Gastrocnemius medialis (tissue), 4 donors: ENCODE data around the gene CSNK2A2. TPM values are rescaled to one million over a fixed set of nuclear protein-coding genes. Genes with fewer than 3 reads are reported as not detected.

Source experiments
- ATAC-seq, 2 donors: fragments of 150-250 bp; one replicate each; pipeline ENCODE4 v1.9.1; 2016
- DNase-seq, 2 donors: peaks; one replicate each; pipeline ENCODE4 v3.0.0-alpha.2; 2019
- H3K27ac ChIP-seq, 4 donors: fragments of 200-600 bp; sonication (generic); 1 replicate in 1 of 4; 2 replicates in 3 of 4; pipeline ENCODE4 v1.5.1; 2016 to 2018; ENCODE audit warnings: mild to moderate bottlenecking in 2 of 4, moderate library complexity in 1 of 4
- H3K27me3 ChIP-seq, 3 donors: fragments of 200-600 bp; sonication (generic) in 2 of 3; 1 replicate in 1 of 3; 2 replicates in 2 of 3; pipeline versions ENCODE4 v1.5.1 to v1.6.0; 2016 to 2019; ENCODE audit warnings: mild to moderate bottlenecking in 1 of 3, moderate library complexity in 1 of 3
- H3K36me3 ChIP-seq, 2 donors: fragments of 200-600 bp; sonication (generic) in 1 of 2; one replicate each; pipeline ENCODE4 v1.5.1; 2017 to 2018
- H3K4me1 ChIP-seq, 2 donors: fragments of 200-600 bp; sonication (generic) in 1 of 2; one replicate each; pipeline ENCODE4 v1.5.1; 2016 to 2017; ENCODE audit warnings: mild to moderate bottlenecking in 2 of 2
- H3K4me3 ChIP-seq, 4 donors: fragments of 200-600 bp; sonication (generic) in 3 of 4; 1 replicate in 1 of 4; 2 replicates in 3 of 4; pipeline ENCODE4 v1.5.1; 2016 to 2019; ENCODE audit warnings: mild to moderate bottlenecking in 2 of 4
- H3K9me3 ChIP-seq, 3 donors: fragments of 200-600 bp; sonication (generic) in 2 of 3; 1 replicate in 1 of 3; 2 replicates in 2 of 3; pipeline ENCODE4 v1.5.1; 2016 to 2019
- CTCF ChIP-seq, 5 experiments: fragments of 450-650 bp in 3 of 5; fragments of 200-600 bp in 2 of 5; sonication (generic) in 2 of 5; IDR thresholded peaks in 4 of 5; conservative IDR thresholded peaks in 1 of 5; 1 replicate in 4 of 5; 2 replicates in 1 of 5; pipeline ENCODE4 v1.5.1; 2016 to 2019; ENCODE audit warnings: antibody characterized with exemption in 5 of 5, mild to moderate bottlenecking in 3 of 5, moderate library complexity in 3 of 5
- POLR2A ChIP-seq, 2 donors: fragments of 450-650 bp; IDR thresholded peaks; one replicate each; pipeline ENCODE4 v1.6.1; 2017; ENCODE audit warnings: antibody characterized with exemption in 2 of 2, mild to moderate bottlenecking in 2 of 2, moderate library complexity in 2 of 2
- in situ Hi-C, 4 donors: fragments of 200-750 bp; cut with MboI; loops; one replicate each; pipeline versions ENCODE4 v1.15.0 to v1.8.0; 2017; ENCODE audit warnings: low sequenced_read_pairs in 4 of 4
- intact Hi-C: fragments of 100-400 bp; cut with DNase I; formaldehyde crosslinking; loops from one replicate; pipeline ENCODE4 v1.15.1; 2023; ENCODE audit warnings: low total_unique reads
- total RNA-seq, 4 donors: library from RNA; depleted of rRNA; stranded (reverse); fragments of >200 nt; gene quantifications; one replicate each; pipeline versions ENCODE4 v1.1.0 to v1.2.3, GENCODE V29; 2016

CSNK2A2 gene
- total RNA-seq, 4 donors from 2014 or later, result 14.0 to 29.5 (median 20.4) TPM

- ATAC-seq (no peak), DNase-seq (no peak)
- peaks cover 27 to 39% of the 10 kb centered on the region in 2 donors for H3K4me1 ChIP-seq
- peak overlapping the region; percentile 9 to 87 (median 56) for H3K4me3 ChIP-seq
- peak overlapping the region; percentile 86 to 91 (median 90) for H3K27ac ChIP-seq
- no peaks in the 10 kb centered on the region for H3K27me3 ChIP-seq
- intact Hi-C loops (loop anchor here (2.0 to 10.0 kb wide), 5 partner anchors 70 to 390 kb away; partner anchors contain the start of genes CSNK2A2 and KATNB1), in situ Hi-C loops (loop anchor here in 3 of 4 donors (5.0 to 10.0 kb wide), 2 partner anchors 102 to 105 kb away; partner anchors contain the start of gene MMP15 (in 2 of the 3))
- TF ChIP-seq POLR2A (IDR thresholded peaks at IDR 0.05), result no peak
- TF ChIP-seq CTCF (IDR thresholded peaks at IDR 0.05 in 4 of 5, conservative IDR thresholded peaks at IDR 0.05 in 1 of 5), result peak in 3 of 5 experiments; percentile 22 to 48 (median 31)
- H3K9me3 ChIP-seq, result no peaks in the 10 kb centered on the region
- H3K36me3 ChIP-seq, result no peaks in the 10 kb centered on the region
These were observed 70.8 kb downstream of the CSNK2A2 start for GRCh38 chr16:58127033-58127556.

- Histone ChIP-seq H3K27ac (peak overlapping the region; percentile 86 to 91 (median 90)), H3K4me1 (peaks cover 33 to 45% of the 10 kb centered on the region in 2 donors), H3K4me3 (peak overlapping the region in 3 of 4 donors; percentile 9 to 84 (median 28)), H3K27me3 (no peaks in the 10 kb centered on the region), H3K9me3 (no peaks in the 10 kb centered on the region), H3K36me3 (no peaks in the 10 kb centered on the region)
- TF ChIP-seq POLR2A (IDR thresholded peaks at IDR 0.05), result no peak
- TF ChIP-seq CTCF (IDR thresholded peaks at IDR 0.05 in 4 of 5, conservative IDR thresholded peaks at IDR 0.05 in 1 of 5), result no peak
- intact Hi-C loops (loop anchor here (2.0 to 10.0 kb wide), 5 partner anchors 71 to 389 kb away; partner anchors contain the start of genes CSNK2A2 and KATNB1), in situ Hi-C loops (loop anchor here in 3 of 4 donors (5.0 to 10.0 kb wide), 2 partner anchors 102 to 104 kb away; partner anchors contain the start of gene MMP15 (in 2 of the 3))
- no peak for DNase-seq
- ATAC-seq, result no peak
These were observed 71.4 kb downstream of the CSNK2A2 start for GRCh38 chr16:58126451-58126961.

GRCh38 chr16:58125781-58126335, 72.0 kb downstream of the CSNK2A2 start:
- in situ Hi-C loops (loop anchor here in 3 of 4 donors (5.0 to 10.0 kb wide), 2 partner anchors 101 to 104 kb away; partner anchors contain the start of gene MMP15 (in 2 of the 3)), intact Hi-C loops (loop anchor here (2.0 to 10.0 kb wide), 5 partner anchors 71 to 389 kb away; partner anchors contain the start of genes CSNK2A2 and KATNB1)
- Histone ChIP-seq H3K4me3 (no peak overlapping the region), H3K27ac (peak overlapping the region in 3 of 4 donors; percentile 86 to 91 (median 90)), H3K27me3 (no peaks in the 10 kb centered on the region), H3K4me1 (peaks cover 39 to 52% of the 10 kb centered on the region in 2 donors), H3K36me3 (no peaks in the 10 kb centered on the region), H3K9me3 (no peaks in the 10 kb centered on the region)
- TF ChIP-seq CTCF (IDR thresholded peaks at IDR 0.05 in 4 of 5, conservative IDR thresholded peaks at IDR 0.05 in 1 of 5) (no peak), POLR2A (IDR thresholded peaks at IDR 0.05) (no peak)
- ATAC-seq (no peak), DNase-seq (no peak)

GRCh38 chr16:58125041-58125440, 72.9 kb downstream of the CSNK2A2 start:
- DNase-seq, result no peak
- Histone ChIP-seq H3K27ac (no peak overlapping the region), H3K36me3 (no peaks in the 10 kb centered on the region), H3K27me3 (no peaks in the 10 kb centered on the region), H3K9me3 (no peaks in the 10 kb centered on the region), H3K4me3 (no peak overlapping the region), H3K4me1 (peaks cover 47 to 60% of the 10 kb centered on the region in 2 donors)
- ATAC-seq, result no peak
- intact Hi-C loops (loop anchor here (5.0 to 10.0 kb wide), 4 partner anchors 72 to 388 kb away; partner anchors contain the start of genes CSNK2A2 and KATNB1), in situ Hi-C loops (loop anchor here in 3 of 4 donors (5.0 to 10.0 kb wide), 2 partner anchors 100 to 103 kb away; partner anchors contain the start of gene MMP15 (in 2 of the 3))
- no peak for TF ChIP-seq CTCF (IDR thresholded peaks at IDR 0.05 in 4 of 5, conservative IDR thresholded peaks at IDR 0.05 in 1 of 5)
- TF ChIP-seq POLR2A (IDR thresholded peaks at IDR 0.05), result no peak
